SIG-M5 treated with dmso at 0.1 percent for 504 hours (cell line): Measurements from ENCODE around the gene GALNT9.
"Not testable (repeated sequence)": the region's sequence is repeated elsewhere in the genome, so short reads cannot be mapped to it uniquely, and the experiment has no call there.

Source experiments
- DNase-seq: peaks from one replicate; lab custom pipeline; 2025; ENCODE audit not compliant: unreplicated experiment; lab: John Stamatoyannopoulos, UW

The GALNT9 gene

DNA sequence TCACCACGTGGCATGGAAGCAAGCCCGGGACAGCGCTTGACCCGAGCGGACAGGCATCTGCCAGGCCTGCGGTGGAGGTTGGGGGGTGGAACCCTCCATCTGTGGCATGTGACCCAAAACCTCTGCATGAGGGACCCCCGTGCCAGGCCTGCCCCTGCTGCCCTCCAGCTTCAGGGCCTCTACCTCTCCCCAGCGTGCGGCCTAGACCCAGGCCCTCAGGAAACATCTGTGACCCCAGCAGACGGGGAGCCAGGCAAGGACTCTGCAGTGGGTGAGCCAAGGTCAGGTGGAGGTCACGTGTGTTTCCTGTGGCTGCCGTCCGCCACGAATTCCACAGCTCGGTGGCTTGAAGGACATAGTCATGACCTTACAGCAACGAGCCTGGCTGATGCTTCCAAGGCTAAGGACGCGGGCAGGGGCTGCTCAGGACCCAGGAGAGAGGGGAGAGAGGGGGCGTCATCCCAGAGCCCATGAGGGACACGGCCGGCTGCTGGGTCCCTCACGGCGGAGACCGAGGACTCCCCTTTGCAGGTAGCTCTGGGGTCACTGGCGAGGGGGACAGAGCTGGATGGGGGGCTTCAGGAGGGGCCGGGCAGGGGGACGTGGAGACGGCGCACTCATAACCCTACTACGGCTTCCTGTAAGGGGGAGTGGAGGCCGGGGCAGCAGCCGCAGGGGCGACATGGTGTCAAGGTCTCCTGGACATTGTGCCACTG is 91.5 kb downstream of the GALNT9 start:
- no peak for DNase-seq

- no peak for DNase-seq
These were observed 92.2 kb downstream of the GALNT9 start for GRCh38 chr12:132236930-132237771.

DNA sequence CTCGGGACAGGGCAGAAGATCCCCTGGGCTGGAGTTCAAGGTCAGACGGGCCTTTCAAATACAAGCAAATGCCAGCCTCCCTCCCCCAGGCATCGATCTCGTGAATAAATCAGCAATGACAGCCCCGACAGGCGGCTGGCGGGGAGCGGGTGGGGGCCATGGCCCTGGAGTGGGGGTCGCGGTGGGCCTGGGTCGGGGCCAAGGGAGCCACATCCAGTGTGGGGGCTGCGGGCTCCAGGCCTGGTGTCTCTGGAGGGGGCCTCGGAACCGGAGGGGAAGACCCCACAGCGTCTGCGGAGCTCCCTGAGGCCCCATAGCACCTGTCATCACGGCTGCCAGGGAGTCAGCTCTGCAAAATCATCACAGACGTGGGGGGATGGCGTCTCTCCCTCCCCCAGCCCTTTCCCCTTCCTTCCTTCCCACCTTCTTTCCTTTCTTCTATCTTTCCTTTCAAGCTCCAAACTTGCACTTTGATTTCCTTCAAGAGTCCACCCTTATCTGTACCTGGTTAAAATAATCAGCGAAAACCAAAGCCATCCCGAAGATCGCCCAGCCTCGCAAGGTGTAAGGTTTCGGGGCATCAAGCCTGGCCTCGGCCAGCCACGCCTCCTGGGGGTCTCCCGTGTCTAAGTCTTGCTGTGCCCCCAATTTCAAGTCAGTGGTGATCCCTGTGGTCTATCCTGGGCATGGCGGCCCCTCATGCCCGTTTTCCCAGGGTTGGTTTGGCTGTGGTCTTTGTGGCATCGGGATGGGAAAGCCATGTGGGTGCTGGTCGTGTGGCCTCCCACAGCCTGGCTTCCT is 93.1 kb downstream of the GALNT9 start:
- no peak for DNase-seq

DNA sequence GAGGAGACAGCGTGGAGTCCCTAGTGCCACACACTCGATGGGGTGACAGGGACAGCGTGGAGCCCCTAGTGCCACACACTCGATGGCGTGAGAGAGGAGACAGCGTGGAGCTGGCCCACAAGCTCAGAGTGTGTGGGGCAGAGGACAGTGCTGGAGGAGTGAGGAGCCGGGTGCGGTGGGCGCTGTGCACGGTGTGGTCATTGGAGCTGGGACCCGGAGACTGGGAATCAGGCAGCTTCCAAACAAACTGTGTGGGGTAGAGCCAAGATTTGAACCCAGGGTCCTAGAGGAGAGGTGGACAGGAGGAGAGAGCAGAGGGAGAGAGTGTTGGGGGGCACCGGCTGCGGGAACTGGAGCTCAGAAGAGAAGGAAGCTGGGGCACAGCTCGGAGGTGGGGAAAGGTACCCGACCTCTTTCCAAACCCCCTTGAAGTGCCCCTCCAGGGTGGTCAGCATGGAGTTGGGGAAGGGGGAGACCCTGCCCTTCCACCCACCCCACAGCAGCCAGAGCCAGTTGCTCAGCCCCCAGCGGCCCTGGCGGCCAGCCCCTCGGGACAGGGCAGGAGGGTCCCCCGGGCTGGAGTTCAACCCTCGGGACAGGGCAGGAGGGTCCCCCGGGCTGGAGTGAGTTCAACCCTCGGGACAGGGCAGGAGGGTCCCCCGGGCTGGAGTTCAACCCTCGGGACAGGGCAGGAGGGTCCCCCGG is 94.1 kb downstream of the GALNT9 start:
- no peak for DNase-seq

- no peak for DNase-seq
These were observed 99.0 kb downstream of the GALNT9 start for GRCh38 chr12:132230381-132230780.

- no peak for DNase-seq
These were observed 99.5 kb downstream of the GALNT9 start for GRCh38 chr12:132229926-132230325.

- no peak for DNase-seq
These were observed 100.1 kb downstream of the GALNT9 start for GRCh38 chr12:132229193-132229760.

DNA sequence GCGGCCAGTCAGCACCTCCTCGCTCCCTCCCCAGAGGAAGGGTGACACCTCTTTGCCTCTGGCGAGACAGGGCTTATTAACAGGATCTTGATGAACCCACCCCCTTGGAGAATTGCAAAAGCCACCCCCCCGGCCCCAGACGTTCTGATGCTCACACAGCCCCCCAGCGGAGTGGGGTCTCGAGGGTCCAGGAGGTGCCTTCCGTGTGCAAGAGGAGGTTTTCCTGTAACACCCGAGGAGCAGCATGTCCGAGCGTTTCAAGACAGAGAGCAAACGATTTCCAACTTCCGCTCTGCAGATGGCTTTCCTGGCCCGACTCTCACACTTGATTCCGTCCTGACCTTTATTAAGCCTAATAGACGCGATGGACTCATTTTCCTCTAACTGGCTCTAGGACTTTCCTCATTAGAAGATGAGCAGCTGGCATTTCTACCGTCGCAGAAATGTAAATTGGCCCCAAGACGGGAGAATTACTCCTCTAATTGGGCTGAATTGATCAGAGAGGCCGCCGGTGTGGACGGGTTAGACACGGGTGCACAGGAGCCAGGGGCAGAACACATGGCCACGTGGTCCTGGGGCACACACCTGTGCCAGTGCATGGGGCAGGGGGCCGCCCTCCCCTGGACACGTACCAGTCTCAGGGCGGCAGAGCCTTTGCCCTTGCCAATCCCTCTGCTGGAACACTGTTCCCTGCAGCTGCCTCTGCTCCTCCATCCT is 100.8 kb downstream of the GALNT9 start:
- DNase-seq: no peak

GRCh38 chr12:132227782-132228475 is 101.5 kb downstream of the GALNT9 start:
- DNase-seq: no peak

DNA sequence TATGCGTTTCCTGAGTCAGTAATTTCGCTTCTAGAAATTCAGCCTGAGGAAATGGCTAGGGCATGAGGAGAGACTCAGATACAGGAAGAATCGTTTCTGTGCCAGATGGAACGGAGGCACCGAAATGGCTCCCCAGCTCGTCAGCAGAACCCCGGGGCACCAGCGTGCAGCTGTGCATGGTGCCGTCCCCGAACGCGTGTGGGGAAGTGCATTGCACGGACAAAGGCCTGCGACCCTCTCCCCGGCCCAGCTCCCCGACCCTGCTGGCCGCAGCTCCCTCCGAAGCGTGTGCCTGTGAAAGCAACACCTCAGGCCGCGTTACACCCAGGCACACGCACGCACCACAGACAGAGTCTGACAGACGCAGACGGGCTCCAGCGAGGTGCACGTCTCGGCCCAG is 102.3 kb downstream of the GALNT9 start:
- DNase-seq: no peak

GRCh38 chr12:132226604-132227003 is 102.8 kb downstream of the GALNT9 start:
- DNase-seq: no peak

GRCh38 chr12:132225214-132225613 is 104.2 kb downstream of the GALNT9 start:
- no peak for DNase-seq

GRCh38 chr12:132224484-132224883 is 104.9 kb downstream of the GALNT9 start:
- DNase-seq: no peak

GRCh38 chr12:132222808-132223173 is 106.6 kb downstream of the GALNT9 start:
- DNase-seq: no peak

- DNase-seq: peak; percentile 75
These were observed 107.1 kb downstream of the GALNT9 start for GRCh38 chr12:132222096-132222807.

- not testable (repeated sequence) for DNase-seq
These were observed 109.6 kb downstream of the GALNT9 start for GRCh38 chr12:132219761-132220160.

DNA sequence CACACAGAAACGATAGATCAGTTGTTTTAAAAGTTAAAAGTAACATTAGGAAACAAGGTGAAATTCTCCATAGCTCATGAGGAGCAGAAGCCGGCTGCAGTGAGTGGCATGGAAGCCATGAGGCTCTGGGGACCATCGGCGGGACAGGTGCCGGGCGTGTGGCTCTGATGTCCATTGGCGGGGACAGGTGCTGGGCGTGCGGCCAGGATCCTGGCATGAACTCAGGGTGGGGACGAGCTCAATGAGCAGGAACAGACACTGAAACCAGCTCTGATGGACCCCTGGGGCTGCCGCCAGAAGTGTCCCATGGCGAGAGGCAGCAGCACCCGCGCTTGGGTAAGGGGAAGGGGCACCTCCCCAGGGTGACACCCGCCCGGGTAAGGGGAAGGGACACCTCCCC is 110.1 kb downstream of the GALNT9 start:
- no peak for DNase-seq

- peak; percentile 9 for DNase-seq
These were observed 110.5 kb downstream of the GALNT9 start for GRCh38 chr12:132218915-132219314.

GRCh38 chr12:132218527-132218875 is 110.9 kb downstream of the GALNT9 start:
- no peak for DNase-seq
